Muscle layer of colon (tissue), 2 donors: ENCODE data around the gene CHD6.

Source experiments
- H3K27ac ChIP-seq: one replicate; pipeline ENCODE4 v1.7.0; 2013; ENCODE audit warnings: low read depth, mild to moderate bottlenecking, low read length, moderate library complexity
- H3K27me3 ChIP-seq, 2 donors: one replicate each; pipeline ENCODE4 v1.7.0; 2013; ENCODE audit warnings: low read length in 2 of 2, mild to moderate bottlenecking in 2 of 2; ENCODE audit not compliant: insufficient read depth in 2 of 2, control insufficient read depth in 1 of 2
- H3K36me3 ChIP-seq: one replicate; pipeline ENCODE4 v1.7.0; 2013; ENCODE audit warnings: mild to moderate bottlenecking, low read length; ENCODE audit not compliant: insufficient read depth
- H3K4me1 ChIP-seq: one replicate; pipeline ENCODE4 v1.7.0; 2013; ENCODE audit warnings: mild to moderate bottlenecking, low read length; ENCODE audit not compliant: insufficient read depth
- H3K4me3 ChIP-seq, 2 donors: one replicate each; pipeline ENCODE4 v1.7.0; 2013; ENCODE audit warnings: low read length in 2 of 2, low read depth in 1 of 2, mild to moderate bottlenecking in 1 of 2, moderate library complexity in 1 of 2
- H3K9ac ChIP-seq: one replicate; pipeline ENCODE4 v1.7.0; 2013; ENCODE audit warnings: low read length
- H3K9me3 ChIP-seq: one replicate; pipeline ENCODE4 v1.7.0; 2013; ENCODE audit warnings: mild to moderate bottlenecking, low read length
- donor health status: abdominal sarcoma.
- donor health status: Adenocarcinoma of cecum.

CHD6 gene

GRCh38 chr20:41452226-41452625 is 166.0 kb downstream of the CHD6 start:
- no peak overlapping the region for H3K9ac ChIP-seq
- no peak overlapping the region for H3K27ac ChIP-seq
- H3K4me3 ChIP-seq = no peak overlapping the region
- H3K4me1 ChIP-seq = no peaks in the 10 kb centered on the region
- H3K36me3 ChIP-seq = peaks cover 88% of the 10 kb centered on the region
- H3K27me3 ChIP-seq = no peaks in the 10 kb centered on the region
- no peaks in the 10 kb centered on the region for H3K9me3 ChIP-seq

DNA sequence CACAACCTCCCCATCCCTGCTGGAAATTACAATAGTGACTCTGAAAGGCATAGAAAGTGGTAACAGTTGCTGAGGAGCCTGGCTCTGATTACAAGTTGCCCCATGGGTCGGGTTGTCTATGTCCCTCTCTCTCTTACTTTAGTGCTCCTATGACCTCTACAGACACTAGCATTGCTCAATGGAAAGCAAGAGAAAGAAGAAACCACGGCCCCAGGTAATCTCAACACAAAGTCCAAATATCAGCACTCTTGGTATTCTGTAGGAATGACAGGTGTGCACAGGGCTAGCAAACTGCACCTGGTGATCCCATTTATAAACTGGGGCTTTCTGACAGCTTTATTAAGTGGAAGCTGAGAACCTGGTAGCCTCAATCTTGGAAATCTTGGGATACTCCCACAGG is 171.2 kb downstream of the CHD6 start:
- H3K4me1 ChIP-seq = no peaks in the 10 kb centered on the region
- H3K27ac ChIP-seq = no peak overlapping the region
- H3K36me3 ChIP-seq = peaks cover 78% of the 10 kb centered on the region
- no peak overlapping the region for H3K9ac ChIP-seq
- H3K27me3 ChIP-seq = no peaks in the 10 kb centered on the region
- no peaks in the 10 kb centered on the region for H3K9me3 ChIP-seq
- no peak overlapping the region for H3K4me3 ChIP-seq

DNA sequence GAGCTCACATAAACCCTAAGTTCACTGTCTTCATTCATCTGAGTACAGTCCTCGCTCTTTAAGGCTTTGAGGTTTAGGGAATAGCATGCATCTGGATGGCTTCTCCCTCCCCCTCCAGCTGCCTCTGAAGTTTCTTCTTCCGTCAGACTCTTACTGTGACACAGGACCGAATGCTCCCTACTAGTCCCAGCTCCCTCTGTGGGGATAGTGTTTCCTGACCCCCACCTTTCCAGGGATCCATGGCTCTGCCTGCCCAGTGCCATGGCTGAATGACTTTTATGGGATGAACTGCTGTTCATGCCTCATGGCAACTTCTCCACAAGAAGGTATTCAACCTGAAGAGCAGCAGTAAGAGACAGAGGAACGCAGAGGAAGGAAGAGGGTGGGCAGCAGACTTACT is 171.7 kb downstream of the CHD6 start:
- Histone ChIP-seq H3K4me3 (no peak overlapping the region), H3K9ac (no peak overlapping the region), H3K27ac (no peak overlapping the region), H3K27me3 (no peaks in the 10 kb centered on the region), H3K4me1 (no peaks in the 10 kb centered on the region), H3K36me3 (peaks cover 78% of the 10 kb centered on the region), H3K9me3 (no peaks in the 10 kb centered on the region)

GRCh38 chr20:41444821-41445220 is 173.4 kb downstream of the CHD6 start:
- Histone ChIP-seq H3K36me3 (peaks cover 72% of the 10 kb centered on the region), H3K4me1 (no peaks in the 10 kb centered on the region), H3K4me3 (no peak overlapping the region), H3K9ac (no peak overlapping the region), H3K27ac (no peak overlapping the region), H3K27me3 (no peaks in the 10 kb centered on the region), H3K9me3 (no peaks in the 10 kb centered on the region)

GRCh38 chr20:41443691-41444090 is 174.5 kb downstream of the CHD6 start:
- H3K36me3 ChIP-seq = peaks cover 75% of the 10 kb centered on the region
- H3K27me3 ChIP-seq = no peaks in the 10 kb centered on the region
- H3K4me3 ChIP-seq = no peak overlapping the region
- H3K4me1 ChIP-seq = no peaks in the 10 kb centered on the region
- no peak overlapping the region for H3K27ac ChIP-seq
- H3K9ac ChIP-seq = no peak overlapping the region
- H3K9me3 ChIP-seq = no peaks in the 10 kb centered on the region

DNA sequence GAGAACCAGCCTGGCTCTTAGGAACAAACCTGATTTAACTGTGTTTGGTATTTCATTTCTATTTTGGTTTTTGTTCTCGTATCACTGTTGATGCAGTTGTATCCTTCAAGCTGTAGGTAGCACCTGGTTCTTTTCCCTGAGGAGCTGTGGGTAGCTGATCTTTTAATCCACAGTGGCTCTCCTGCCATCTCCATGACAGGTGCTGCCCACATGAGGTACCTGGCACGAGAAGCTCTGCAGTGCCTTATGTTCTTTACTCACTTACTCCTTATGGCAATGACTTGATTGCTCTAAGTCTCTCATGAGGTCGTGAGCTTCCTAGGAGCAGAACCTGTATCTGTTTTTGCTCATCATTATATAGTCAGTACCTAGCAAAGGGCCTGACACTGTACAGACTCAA is 177.3 kb downstream of the CHD6 start:
- H3K9ac ChIP-seq = no peak overlapping the region
- no peak overlapping the region for H3K4me3 ChIP-seq
- no peaks in the 10 kb centered on the region for H3K4me1 ChIP-seq
- no peak overlapping the region for H3K27ac ChIP-seq
- H3K36me3 ChIP-seq = peaks cover 59% of the 10 kb centered on the region
- no peaks in the 10 kb centered on the region for H3K9me3 ChIP-seq
- H3K27me3 ChIP-seq = no peaks in the 10 kb centered on the region

DNA sequence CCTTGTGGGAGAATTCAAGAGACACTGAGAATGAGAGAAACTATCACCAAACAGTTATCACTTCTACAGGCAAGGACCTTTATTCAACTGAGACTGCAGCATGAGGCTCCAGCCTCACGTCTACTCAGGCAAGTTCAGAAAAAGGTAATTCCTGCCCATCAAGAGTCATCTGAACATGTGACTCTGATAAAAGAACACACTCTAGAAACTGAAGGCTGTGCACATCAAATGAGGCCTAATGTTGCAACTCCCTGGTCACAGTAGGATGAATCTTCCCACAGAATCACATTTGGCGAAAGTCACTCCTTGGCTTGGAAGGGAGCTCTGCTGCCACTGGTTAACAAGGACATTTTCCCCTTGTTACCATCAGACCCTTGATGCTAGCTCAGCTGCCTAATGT is 180.3 kb downstream of the CHD6 start:
- H3K9me3 ChIP-seq = no peaks in the 10 kb centered on the region
- no peak overlapping the region for H3K9ac ChIP-seq
- no peaks in the 10 kb centered on the region for H3K4me1 ChIP-seq
- no peak overlapping the region for H3K4me3 ChIP-seq
- no peaks in the 10 kb centered on the region for H3K27me3 ChIP-seq
- no peak overlapping the region for H3K27ac ChIP-seq
- peaks cover 40% of the 10 kb centered on the region for H3K36me3 ChIP-seq

GRCh38 chr20:41436679-41437078 is 181.5 kb downstream of the CHD6 start:
- Histone ChIP-seq H3K9me3 (no peaks in the 10 kb centered on the region), H3K36me3 (peaks cover 31% of the 10 kb centered on the region), H3K4me1 (no peaks in the 10 kb centered on the region), H3K27ac (no peak overlapping the region), H3K9ac (no peak overlapping the region), H3K27me3 (no peaks in the 10 kb centered on the region), H3K4me3 (no peak overlapping the region)

DNA sequence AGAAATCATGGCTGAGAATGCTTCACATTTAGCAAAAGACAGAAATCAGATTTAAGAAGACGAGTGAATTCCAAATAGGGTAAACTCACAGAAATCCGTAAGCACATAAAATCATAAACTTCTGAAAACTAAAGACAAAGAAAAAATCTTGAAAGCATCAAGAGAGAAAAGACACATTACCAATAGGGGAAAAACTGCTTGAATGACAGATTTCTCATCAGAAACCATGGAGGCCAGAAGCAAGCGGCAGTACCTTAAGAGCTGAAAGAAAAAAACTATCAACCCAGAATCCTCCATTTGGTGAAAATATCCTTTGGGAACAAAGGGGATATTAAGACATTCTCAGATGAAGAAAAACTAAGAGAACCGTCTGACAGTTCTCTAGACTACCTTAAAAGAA is 185.0 kb downstream of the CHD6 start:
- Histone ChIP-seq H3K9ac (no peak overlapping the region), H3K27me3 (no peaks in the 10 kb centered on the region), H3K36me3 (peaks cover 29% of the 10 kb centered on the region)

GRCh38 chr20:41432746-41433145 is 185.4 kb downstream of the CHD6 start:
- Histone ChIP-seq H3K4me3 (no peak overlapping the region), H3K27ac (no peak overlapping the region), H3K36me3 (peaks cover 30% of the 10 kb centered on the region), H3K9me3 (no peaks in the 10 kb centered on the region), H3K27me3 (no peaks in the 10 kb centered on the region), H3K9ac (no peak overlapping the region), H3K4me1 (no peaks in the 10 kb centered on the region)

More for the DNA sequence above, 185.0 kb downstream of the CHD6 start:
- no peaks in the 10 kb centered on the region for H3K4me1 ChIP-seq
- no peak overlapping the region for H3K27ac ChIP-seq
- H3K4me3 ChIP-seq = no peak overlapping the region
- no peaks in the 10 kb centered on the region for H3K9me3 ChIP-seq

- H3K36me3 ChIP-seq = peaks cover 43% of the 10 kb centered on the region
- H3K9me3 ChIP-seq = no peaks in the 10 kb centered on the region
- no peak overlapping the region for H3K9ac ChIP-seq
- no peaks in the 10 kb centered on the region for H3K4me1 ChIP-seq
- H3K4me3 ChIP-seq = no peak overlapping the region
- H3K27me3 ChIP-seq = no peaks in the 10 kb centered on the region
- no peak overlapping the region for H3K27ac ChIP-seq
Observed at GRCh38 chr20:41428285-41428684, 189.9 kb downstream of the CHD6 start.

DNA sequence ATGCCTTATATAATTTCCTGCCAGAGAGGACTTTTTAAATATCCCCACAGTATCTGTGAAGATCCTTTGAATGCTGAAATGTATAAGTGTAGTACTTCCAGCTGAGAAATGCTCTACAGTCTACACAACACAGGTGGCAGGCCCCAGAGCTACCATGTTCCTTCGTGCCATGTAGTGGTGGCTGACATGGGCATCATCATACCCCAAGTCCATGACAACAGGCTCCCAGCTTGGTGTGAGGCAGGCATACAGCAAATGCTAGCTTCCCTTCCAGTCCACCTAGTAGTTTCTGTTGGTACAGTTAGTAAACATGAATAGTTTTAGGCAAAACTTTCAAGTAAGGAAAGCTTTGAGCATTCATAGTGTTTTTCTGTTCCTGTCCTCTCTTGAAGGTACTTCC is 190.3 kb downstream of the CHD6 start:
- Histone ChIP-seq H3K9ac (no peak overlapping the region), H3K27me3 (no peaks in the 10 kb centered on the region), H3K4me1 (no peaks in the 10 kb centered on the region), H3K27ac (no peak overlapping the region), H3K4me3 (no peak overlapping the region), H3K9me3 (no peaks in the 10 kb centered on the region), H3K36me3 (peaks cover 45% of the 10 kb centered on the region)
